ENCODE measurements around the gene SOCS6. TPM values are rescaled to one million over a fixed set of nuclear protein-coding genes. Genes with fewer than 3 reads are reported as not detected.

The SOCS6 gene
- total and polyA plus RNA-seq, 2 donors (not counting 1 experiment from before 2014, with no cell fraction given): 38.6 to 44.1 TPM

DNA sequence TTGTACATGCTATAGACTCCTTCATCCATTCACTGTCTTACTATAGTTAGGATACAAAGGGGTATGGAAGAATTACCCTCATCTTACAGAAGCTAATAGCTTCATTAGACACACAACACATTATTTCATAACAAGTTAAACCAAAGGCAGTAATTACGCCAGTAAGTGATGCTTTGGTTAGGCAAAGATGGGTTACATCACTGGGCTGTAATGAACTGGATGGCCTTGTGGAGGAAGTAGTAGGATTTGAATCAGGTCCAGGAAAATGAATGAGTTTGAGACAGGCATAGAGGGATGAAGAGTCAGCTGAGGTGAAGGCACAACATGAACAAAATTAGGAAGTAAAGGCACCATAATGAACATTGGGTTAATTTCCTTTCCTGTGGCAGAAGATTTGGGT, 80.1 kb downstream of the SOCS6 start:
- H3K4me3 ChIP-seq (replicated peaks in 1 of 4; ENCODE audit: control extremely low read depth in 1 of 4, insufficient read depth in 1 of 4, low read depth in 3 of 4, low read length in 4 of 4): no peak overlapping the region
- H3K36me3 ChIP-seq (ENCODE audit: control insufficient read depth, insufficient read depth, low read length): no peaks in the 10 kb centered on the region
- H3K9me3 ChIP-seq (ENCODE audit: control insufficient read depth, insufficient read depth, low read depth, low read length): no peaks in the 10 kb centered on the region
- H3K79me2 ChIP-seq (ENCODE audit: control insufficient read depth, insufficient read depth, low read length): no peaks in the 10 kb centered on the region
- no peak overlapping the region for H3K4me2 ChIP-seq (ENCODE audit: extremely low read depth, insufficient read depth, low read length)
- H4K20me1 ChIP-seq (ENCODE audit: control insufficient read depth, extremely low read depth, insufficient read depth, low read length): no peaks in the 10 kb centered on the region
- TF ChIP-seq, protein P1, sequence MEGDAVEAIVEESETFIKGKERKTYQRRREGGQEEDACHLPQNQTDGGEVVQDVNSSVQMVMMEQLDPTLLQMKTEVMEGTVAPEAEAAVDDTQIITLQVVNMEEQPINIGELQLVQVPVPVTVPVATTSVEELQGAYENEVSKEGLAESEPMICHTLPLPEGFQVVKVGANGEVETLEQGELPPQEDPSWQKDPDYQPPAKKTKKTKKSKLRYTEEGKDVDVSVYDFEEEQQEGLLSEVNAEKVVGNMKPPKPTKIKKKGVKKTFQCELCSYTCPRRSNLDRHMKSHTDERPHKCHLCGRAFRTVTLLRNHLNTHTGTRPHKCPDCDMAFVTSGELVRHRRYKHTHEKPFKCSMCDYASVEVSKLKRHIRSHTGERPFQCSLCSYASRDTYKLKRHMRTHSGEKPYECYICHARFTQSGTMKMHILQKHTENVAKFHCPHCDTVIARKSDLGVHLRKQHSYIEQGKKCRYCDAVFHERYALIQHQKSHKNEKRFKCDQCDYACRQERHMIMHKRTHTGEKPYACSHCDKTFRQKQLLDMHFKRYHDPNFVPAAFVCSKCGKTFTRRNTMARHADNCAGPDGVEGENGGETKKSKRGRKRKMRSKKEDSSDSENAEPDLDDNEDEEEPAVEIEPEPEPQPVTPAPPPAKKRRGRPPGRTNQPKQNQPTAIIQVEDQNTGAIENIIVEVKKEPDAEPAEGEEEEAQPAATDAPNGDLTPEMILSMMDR (conservative IDR thresholded peaks at IDR 0.05 in 1 of 2, IDR thresholded peaks at IDR 0.05 in 1 of 2; ENCODE audit: low read depth in 1 of 2, low read length in 2 of 2): no peak
- TF ChIP-seq EZH2 (IDR thresholded peaks at IDR 0.05; ENCODE audit: low read length, missing control alignments): no peak
- peaks cover 18% of the 10 kb centered on the region for H3K4me1 ChIP-seq (ENCODE audit: control insufficient read depth, extremely low read depth, insufficient read depth, low read length)
- no peak overlapping the region for H3K27ac ChIP-seq (ENCODE audit: insufficient read depth, low read length)
- DNase-seq (ENCODE audit: low read depth in 2 of 2): peak in 1 of 2 donors; percentile 26
- no peak overlapping the region for H3K9ac ChIP-seq (ENCODE audit: insufficient read depth, low read length)
- H3K27me3 ChIP-seq (ENCODE audit: control insufficient read depth, insufficient read depth, low read length): no peaks in the 10 kb centered on the region
- H2AFZ ChIP-seq (ENCODE audit: low read length): no peak overlapping the region

DNA sequence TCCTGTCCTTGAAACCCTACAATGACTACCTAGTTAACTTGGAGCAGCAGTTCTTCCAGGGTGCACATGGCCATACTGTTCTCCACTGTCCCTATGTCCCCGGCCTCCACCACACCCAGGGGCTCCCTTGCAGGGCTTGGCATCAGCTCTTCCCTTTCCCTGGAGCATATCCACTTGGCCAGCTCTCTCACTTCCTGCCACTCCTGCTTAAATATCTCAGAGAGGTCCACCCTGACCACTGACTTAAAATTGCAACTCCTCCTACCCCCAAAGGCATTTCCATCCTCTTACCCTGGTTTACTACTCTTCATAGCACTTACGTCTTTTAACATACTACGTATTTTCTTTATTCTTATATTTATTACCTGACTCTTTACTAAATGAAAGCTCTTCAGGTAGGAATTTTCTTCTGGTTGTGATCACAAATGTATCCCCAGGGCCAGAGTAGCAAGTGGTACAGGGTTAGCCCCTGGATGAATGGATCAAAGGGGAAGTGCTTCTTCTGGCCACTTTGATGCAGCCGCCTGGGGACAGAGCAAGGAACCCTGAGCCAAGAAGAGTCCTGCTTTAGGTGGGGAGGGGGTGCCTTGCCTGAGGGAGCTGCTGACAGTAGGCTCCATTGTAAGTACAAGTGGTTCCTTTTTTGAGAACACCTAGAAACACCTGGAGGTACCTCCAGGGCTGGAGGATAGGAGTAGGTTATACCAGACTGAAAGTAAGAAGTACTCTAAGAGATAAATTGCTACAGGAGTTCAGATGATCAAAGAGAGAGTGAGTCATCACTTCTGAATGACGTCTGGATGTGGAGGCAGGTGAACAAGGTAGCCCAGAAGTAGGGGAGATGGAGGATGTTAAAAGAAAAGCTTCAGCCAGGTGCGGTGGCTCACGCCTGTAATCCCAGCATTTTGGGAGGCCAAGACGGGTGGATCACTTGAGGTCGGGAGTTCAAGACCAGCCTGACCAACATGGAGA, 82.2 kb downstream of the SOCS6 start:
- no peak overlapping the region for H3K27ac ChIP-seq (ENCODE audit: insufficient read depth, low read length)
- TF ChIP-seq EZH2 (IDR thresholded peaks at IDR 0.05; ENCODE audit: low read length, missing control alignments): no peak
- TF ChIP-seq, protein P1 (conservative IDR thresholded peaks at IDR 0.05 in 1 of 2, IDR thresholded peaks at IDR 0.05 in 1 of 2; ENCODE audit: low read depth in 1 of 2, low read length in 2 of 2): no peak
- no peaks in the 10 kb centered on the region for H3K27me3 ChIP-seq (ENCODE audit: control insufficient read depth, insufficient read depth, low read length)
- H3K9me3 ChIP-seq (ENCODE audit: control insufficient read depth, insufficient read depth, low read depth, low read length): no peaks in the 10 kb centered on the region
- H3K9ac ChIP-seq (ENCODE audit: insufficient read depth, low read length): no peak overlapping the region
- H3K79me2 ChIP-seq (ENCODE audit: control insufficient read depth, insufficient read depth, low read length): no peaks in the 10 kb centered on the region
- no peak overlapping the region for H3K4me3 ChIP-seq (replicated peaks in 1 of 4; ENCODE audit: control extremely low read depth in 1 of 4, insufficient read depth in 1 of 4, low read depth in 3 of 4, low read length in 4 of 4)
- H3K4me1 ChIP-seq (ENCODE audit: control insufficient read depth, extremely low read depth, insufficient read depth, low read length): peaks cover 19% of the 10 kb centered on the region
- H4K20me1 ChIP-seq (ENCODE audit: control insufficient read depth, extremely low read depth, insufficient read depth, low read length): no peaks in the 10 kb centered on the region
- no peaks in the 10 kb centered on the region for H3K36me3 ChIP-seq (ENCODE audit: control insufficient read depth, insufficient read depth, low read length)
- DNase-seq (ENCODE audit: low read depth in 2 of 2): no peak
- H3K4me2 ChIP-seq (ENCODE audit: extremely low read depth, insufficient read depth, low read length): no peak overlapping the region
- H2AFZ ChIP-seq (ENCODE audit: low read length): no peak overlapping the region

DNA sequence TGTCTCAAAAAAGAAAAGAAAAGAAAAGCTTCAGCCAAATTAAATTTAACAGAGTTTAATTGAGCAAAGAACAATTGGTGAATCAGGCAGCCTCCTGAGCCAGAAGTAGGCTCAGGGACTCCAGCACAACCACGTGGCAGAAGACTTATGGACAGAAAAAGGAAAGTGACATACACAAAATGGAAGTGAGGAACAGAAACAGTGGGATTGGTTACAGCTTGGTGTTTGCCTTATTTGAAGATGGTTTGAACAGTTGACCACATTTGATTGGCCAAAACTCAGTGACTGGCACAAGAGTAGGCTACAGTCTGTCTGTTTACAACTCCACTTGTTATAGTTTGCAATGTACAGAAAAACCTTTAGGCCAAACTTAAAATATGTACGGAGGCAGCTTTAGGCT, 83.1 kb downstream of the SOCS6 start:
- H3K79me2 ChIP-seq (ENCODE audit: control insufficient read depth, insufficient read depth, low read length): no peaks in the 10 kb centered on the region
- no peak overlapping the region for H3K27ac ChIP-seq (ENCODE audit: insufficient read depth, low read length)
- no peak for TF ChIP-seq EZH2 (IDR thresholded peaks at IDR 0.05; ENCODE audit: low read length, missing control alignments)
- TF ChIP-seq, protein P1 (conservative IDR thresholded peaks at IDR 0.05 in 1 of 2, IDR thresholded peaks at IDR 0.05 in 1 of 2; ENCODE audit: low read depth in 1 of 2, low read length in 2 of 2): no peak
- H3K9me3 ChIP-seq (ENCODE audit: control insufficient read depth, insufficient read depth, low read depth, low read length): no peaks in the 10 kb centered on the region
- H3K9ac ChIP-seq (ENCODE audit: insufficient read depth, low read length): no peak overlapping the region
- no peak overlapping the region for H3K4me3 ChIP-seq (replicated peaks in 1 of 4; ENCODE audit: control extremely low read depth in 1 of 4, insufficient read depth in 1 of 4, low read depth in 3 of 4, low read length in 4 of 4)
- H4K20me1 ChIP-seq (ENCODE audit: control insufficient read depth, extremely low read depth, insufficient read depth, low read length): no peaks in the 10 kb centered on the region
- peaks cover 19% of the 10 kb centered on the region for H3K4me1 ChIP-seq (ENCODE audit: control insufficient read depth, extremely low read depth, insufficient read depth, low read length)
- no peaks in the 10 kb centered on the region for H3K27me3 ChIP-seq (ENCODE audit: control insufficient read depth, insufficient read depth, low read length)
- H3K4me2 ChIP-seq (ENCODE audit: extremely low read depth, insufficient read depth, low read length): no peak overlapping the region
- no peak overlapping the region for H2AFZ ChIP-seq (ENCODE audit: low read length)
- no peak for DNase-seq (ENCODE audit: low read depth in 2 of 2)
- no peaks in the 10 kb centered on the region for H3K36me3 ChIP-seq (ENCODE audit: control insufficient read depth, insufficient read depth, low read length)
